T-cell (primary cell): ENCODE results near the gene SAFB. TPM values are rescaled to one million over a fixed set of nuclear protein-coding genes. Genes with fewer than 3 reads are reported as not detected.

Experiments
- ATAC-seq, 4 experiments: fragments of 200-7000 bp in 3 of 4; fragments of 150-1000 bp in 1 of 4; cut with Tn5 transposase; replicated peaks in 1 of 4; 1 replicate in 3 of 4; 2 replicates in 1 of 4; pipeline ENCODE4 v1.10.0; 2021; ENCODE audit warnings: moderate library complexity in 3 of 4, mild to moderate bottlenecking in 2 of 4, moderate number of reproducible peaks in 1 of 4
- CTCF ChIA-PET, 2 donors: fragments of 300-600 bp; sonication (Branson Sonifier 250); formaldehyde crosslinking; loops; one replicate each; lab custom pipeline; 2022; ENCODE audit warnings: antibody characterized with exemption in 2 of 2; lab: Charles Lee
- POLR2A ChIA-PET, 2 donors: fragments of 300-600 bp; sonication (Branson Sonifier 250); formaldehyde crosslinking; loops; one replicate each; lab custom pipeline; 2022; ENCODE audit warnings: antibody characterized with exemption in 2 of 2; lab: Charles Lee
- DNase-seq, 35 experiments: peaks; one replicate each; pipeline versions ENCODE4 v3.0.0 to v3.0.0-alpha.2; 2013 to 2023
- H3K27ac ChIP-seq: one replicate; pipeline ENCODE4 v1.5.1; 2013; ENCODE audit warnings: low read length
- H3K27me3 ChIP-seq, 2 experiments: replicated peaks in 1 of 2; 1 replicate in 1 of 2; 2 replicates in 1 of 2; pipeline versions ENCODE4 v1.6.1 to v1.7.0; 2013; ENCODE audit warnings: low read length in 1 of 2, mixed read lengths in 1 of 2; ENCODE audit not compliant: control insufficient read depth in 2 of 2, insufficient read depth in 2 of 2; ENCODE audit errors: extremely low read depth in 1 of 2
- H3K36me3 ChIP-seq, 2 donors: 1 replicate in 1 of 2; 2 replicates in 1 of 2; pipeline versions ENCODE4 v1.6.1 to v1.7.0; 2013; ENCODE audit warnings: low read length in 1 of 2; ENCODE audit not compliant: control insufficient read depth in 2 of 2, insufficient read depth in 1 of 2; ENCODE audit errors: extremely low read depth in 1 of 2
- H3K4me1 ChIP-seq, 2 experiments: 1 replicate in 1 of 2; 2 replicates in 1 of 2; pipeline versions ENCODE4 v1.6.1 to v1.7.0; 2013; ENCODE audit warnings: low read length in 2 of 2, mixed read lengths in 1 of 2; ENCODE audit not compliant: insufficient read depth in 2 of 2, control insufficient read depth in 1 of 2; ENCODE audit errors: extremely low read depth in 1 of 2
- H3K4me3 ChIP-seq, 2 donors: 1 replicate in 1 of 2; 2 replicates in 1 of 2; pipeline versions ENCODE4 v1.5.1 to v1.7.0; 2013; ENCODE audit warnings: mild to moderate bottlenecking in 2 of 2, low read length in 1 of 2, moderate library complexity in 1 of 2; ENCODE audit not compliant: control insufficient read depth in 1 of 2; ENCODE audit errors: extremely low read depth in 1 of 2
- H3K9me3 ChIP-seq: 2 replicates; pipeline ENCODE4 v1.7.0; 2013
- H3K27ac Mint-ChIP-seq, 2 donors: one replicate each; pipeline ENCODE4 v1.8.0; 2020 to 2021; ENCODE audit warnings: mild to moderate bottlenecking in 2 of 2, mixed read lengths in 2 of 2
- H3K27me3 Mint-ChIP-seq, 2 donors: one replicate each; pipeline ENCODE4 v1.8.0; 2021 to 2022; ENCODE audit warnings: mixed read lengths in 2 of 2
- H3K36me3 Mint-ChIP-seq: one replicate; pipeline ENCODE4 v1.8.0; 2021; ENCODE audit warnings: mixed read lengths
- H3K4me1 Mint-ChIP-seq, 3 donors: one replicate each; pipeline ENCODE4 v1.8.0; 2020 to 2022; ENCODE audit warnings: mixed read lengths in 3 of 3, mild to moderate bottlenecking in 1 of 3
- H3K4me3 Mint-ChIP-seq, 3 donors: one replicate each; pipeline ENCODE4 v1.8.0; 2020 to 2022; ENCODE audit warnings: mild to moderate bottlenecking in 3 of 3, mixed read lengths in 3 of 3, moderate library complexity in 3 of 3
- H3K9me3 Mint-ChIP-seq, 3 donors: one replicate each; pipeline ENCODE4 v1.8.0; 2020 to 2022; ENCODE audit warnings: mixed read lengths in 3 of 3
- WGBS: methylation state at CpG from one replicate; pipeline ENCODE4 v1.1.5; 2013; ENCODE audit warnings: missing lambda C conversion rate; ENCODE audit not compliant: insufficient coverage; 5-methylcytosine and 5-hydroxymethylcytosine counted together
- total RNA-seq, 35 experiments: library from RNA in 6 of 35; stranded (reverse) in 6 of 35; fragments of 120-200 nt in 1 of 35; gene quantifications; one replicate each; pipeline versions ENCODE4 v1.2.1 to v1.2.4 and lab custom pipeline; 2013 to 2026

SAFB gene
- total RNA-seq, 5 donors from 2014 or later (not counting 1 experiment from before 2014, with no cell fraction given), result 164 to 203 (median 195) TPM

- H3K27ac Mint-ChIP-seq, result no peak overlapping the region
- POLR2A ChIA-PET, result no interaction called here
- Histone ChIP-seq H3K27me3 (no peaks in the 10 kb centered on the region), H3K4me3 (no peak overlapping the region), H3K27ac (no peak overlapping the region), H3K4me1 (no peaks in the 10 kb centered on the region), H3K9me3 (no peaks in the 10 kb centered on the region), H3K36me3 (peaks cover 57 to 92% of the 10 kb centered on the region in 2 donors)
- peak overlapping the region in 1 of 3 donors; percentile 16 for H3K4me3 Mint-ChIP-seq
- CTCF ChIA-PET, result interaction anchor here (0.5 to 0.7 kb wide), 3 partner anchors 15 to 725 kb away, joined by 3 to 15 read pairs (median 6); partner anchors contain the start of genes SAFB (in 1 of the 2) and SAFB2 (in 1 of the 2)
- ATAC-seq (no peak), DNase-seq (no peak)
- no peaks in the 10 kb centered on the region for H3K27me3 Mint-ChIP-seq
- H3K36me3 Mint-ChIP-seq, result peaks cover 54% of the 10 kb centered on the region
- no peaks in the 10 kb centered on the region for H3K9me3 Mint-ChIP-seq
- 95% methylated on average over 4 of the region's 5 CpGs for WGBS
- H3K4me1 Mint-ChIP-seq, result no peaks in the 10 kb centered on the region
These were observed 32.0 kb downstream of the SAFB start for GRCh38 chr19:5654931-5655330.

GRCh38 chr19:5655412-5655811 is 32.5 kb downstream of the SAFB start:
- H3K36me3 ChIP-seq, result peaks cover 58 to 93% of the 10 kb centered on the region in 2 donors
- no peaks in the 10 kb centered on the region for H3K9me3 Mint-ChIP-seq

GRCh38 chr19:5661483-5661882 is 38.6 kb downstream of the SAFB start:
- H3K9me3 ChIP-seq, result no peaks in the 10 kb centered on the region
- H3K27me3 Mint-ChIP-seq, result no peaks in the 10 kb centered on the region
- no peak overlapping the region for H3K27ac Mint-ChIP-seq
- no peaks in the 10 kb centered on the region for H3K27me3 ChIP-seq
- ChIA-PET POLR2A (no interaction called here), CTCF (no interaction called here)
- WGBS, result 98% methylated on average over 42 of the region's 42 CpGs
- no peak for DNase-seq
- H3K4me3 Mint-ChIP-seq, result no peak overlapping the region
- H3K36me3 ChIP-seq, result peaks cover 45 to 91% of the 10 kb centered on the region in 2 donors
- no peaks in the 10 kb centered on the region for H3K4me1 Mint-ChIP-seq
- H3K4me3 ChIP-seq, result no peak overlapping the region
- H3K9me3 Mint-ChIP-seq, result no peaks in the 10 kb centered on the region
- ATAC-seq, result no peak
- peaks cover 44% of the 10 kb centered on the region for H3K36me3 Mint-ChIP-seq
- no peaks in the 10 kb centered on the region for H3K4me1 ChIP-seq
- no peak overlapping the region for H3K27ac ChIP-seq

More at GRCh38 chr19:5655412-5655811, 32.5 kb downstream of the SAFB start:
- Mint-ChIP-seq H3K4me1 (no peaks in the 10 kb centered on the region), H3K27me3 (no peaks in the 10 kb centered on the region), H3K4me3 (no peak overlapping the region), H3K27ac (no peak overlapping the region), H3K36me3 (peaks cover 52% of the 10 kb centered on the region)
- 88% methylated on average over 1 of the region's 5 CpGs for WGBS
- ATAC-seq (no peak), DNase-seq (no peak)
- Histone ChIP-seq H3K4me3 (no peak overlapping the region), H3K4me1 (no peaks in the 10 kb centered on the region), H3K27me3 (no peaks in the 10 kb centered on the region), H3K27ac (no peak overlapping the region), H3K9me3 (no peaks in the 10 kb centered on the region)
- ChIA-PET POLR2A (no interaction called here), CTCF (interaction anchor here (0.5 to 0.7 kb wide), 2 partner anchors 14 to 725 kb away, joined by 6 to 15 read pairs; no protein-coding TSS in a partner anchor)

- ChIA-PET POLR2A (no interaction called here), CTCF (no interaction called here)
- Mint-ChIP-seq H3K9me3 (no peaks in the 10 kb centered on the region), H3K36me3 (peaks cover 46% of the 10 kb centered on the region), H3K27me3 (no peaks in the 10 kb centered on the region), H3K4me1 (no peaks in the 10 kb centered on the region), H3K4me3 (no peak overlapping the region), H3K27ac (no peak overlapping the region)
- DNase-seq (no peak), ATAC-seq (no peak)
- H3K4me1 ChIP-seq, result no peaks in the 10 kb centered on the region
- H3K36me3 ChIP-seq, result peaks cover 36 to 90% of the 10 kb centered on the region in 2 donors
- no peak overlapping the region for H3K4me3 ChIP-seq
- H3K27ac ChIP-seq, result no peak overlapping the region
- WGBS, result 96% methylated on average over 15 of the region's 17 CpGs
- H3K9me3 ChIP-seq, result no peaks in the 10 kb centered on the region
- H3K27me3 ChIP-seq, result no peaks in the 10 kb centered on the region
These were observed 41.0 kb downstream of the SAFB start for GRCh38 chr19:5663904-5664303.

GRCh38 chr19:5664515-5664914 is 41.6 kb downstream of the SAFB start:
- H3K27me3 Mint-ChIP-seq, result no peaks in the 10 kb centered on the region
- ChIA-PET CTCF (no interaction called here), POLR2A (no interaction called here)
- H3K4me3 Mint-ChIP-seq, result no peak overlapping the region
- Histone ChIP-seq H3K36me3 (peaks cover 36 to 91% of the 10 kb centered on the region in 2 donors), H3K27me3 (no peaks in the 10 kb centered on the region), H3K9me3 (no peaks in the 10 kb centered on the region), H3K4me1 (no peaks in the 10 kb centered on the region), H3K27ac (no peak overlapping the region), H3K4me3 (no peak overlapping the region)
- WGBS, result no CpG with 5 or more reads among the region's 2 CpGs
- H3K27ac Mint-ChIP-seq, result no peak overlapping the region
- no peak for DNase-seq
- H3K36me3 Mint-ChIP-seq, result peaks cover 50% of the 10 kb centered on the region
- H3K4me1 Mint-ChIP-seq, result no peaks in the 10 kb centered on the region
- no peaks in the 10 kb centered on the region for H3K9me3 Mint-ChIP-seq
- no peak for ATAC-seq

- POLR2A ChIA-PET, result no interaction called here
These were observed 43.1 kb downstream of the SAFB start for GRCh38 chr19:5665781-5666513.

More at GRCh38 chr19:5665781-5666513, 43.1 kb downstream of the SAFB start:
- CTCF ChIA-PET, result interaction anchor here in 1 of 2 donors (0.6 kb wide), 1 partner anchor 103 kb away, joined by 6 read pairs; no protein-coding TSS in a partner anchor
- 83% methylated on average over 4 of the region's 10 CpGs for WGBS
- Histone ChIP-seq H3K36me3 (peaks cover 34 to 82% of the 10 kb centered on the region in 2 donors), H3K27ac (no peak overlapping the region), H3K4me3 (no peak overlapping the region), H3K4me1 (no peaks in the 10 kb centered on the region), H3K9me3 (no peaks in the 10 kb centered on the region), H3K27me3 (no peaks in the 10 kb centered on the region)
- Mint-ChIP-seq H3K4me3 (no peak overlapping the region), H3K4me1 (no peaks in the 10 kb centered on the region), H3K27me3 (no peaks in the 10 kb centered on the region), H3K27ac (peak overlapping the region in 1 of 2 donors; percentile 28), H3K36me3 (peaks cover 46% of the 10 kb centered on the region), H3K9me3 (no peaks in the 10 kb centered on the region)
- no peak for DNase-seq
- ATAC-seq, result no peak
